ENCODE data around the gene TPM4.

Gene TPM4

DNA sequence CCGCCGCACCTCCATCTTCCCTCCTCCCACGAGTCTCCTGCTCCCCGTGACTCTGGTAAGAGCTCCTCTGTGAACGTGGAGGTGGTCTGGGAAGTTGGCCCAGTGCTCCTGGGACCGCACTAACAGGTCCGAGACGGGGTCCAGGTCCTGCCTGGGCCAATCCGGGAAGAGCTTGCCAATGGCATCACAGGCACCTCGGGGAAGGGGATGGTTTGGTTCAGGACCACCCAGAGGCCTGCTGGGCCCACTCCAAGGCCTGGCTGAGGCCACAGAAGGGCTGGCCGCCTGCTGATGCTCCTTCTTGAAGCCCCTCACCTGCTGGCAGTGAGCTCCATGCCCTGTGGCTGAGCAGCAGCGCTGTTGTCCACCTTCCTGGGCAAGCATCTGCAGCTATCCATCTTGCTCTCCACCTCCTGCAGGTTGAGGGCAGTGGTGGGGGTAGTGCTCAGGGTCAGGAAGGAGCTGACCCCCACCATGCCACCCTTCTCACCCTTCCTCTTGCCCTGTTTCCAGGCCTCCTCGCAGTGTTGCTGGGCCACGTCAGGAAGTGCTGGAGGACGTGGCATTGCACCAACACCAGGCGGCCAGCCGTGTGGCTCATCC, 41.2 kb upstream of the TPM4 start:
- Histone ChIP-seq H3K36me3 (ENCODE audit: control insufficient read depth, low read length) (no peaks in the 10 kb centered on the region), H3K4me2 (ENCODE audit: low read length) (no peak overlapping the region), H4K20me1 (ENCODE audit: control insufficient read depth, insufficient read depth, low read depth, low read length) (no peaks in the 10 kb centered on the region), H3K4me3 (ENCODE audit: low read length) (no peak overlapping the region), H3K9me2 (replicated peaks; ENCODE audit: control insufficient read depth, low read length) (no peaks in the 10 kb centered on the region), H3K9me3 (ENCODE audit: control insufficient read depth, insufficient read depth, low read length) (no peaks in the 10 kb centered on the region), H3K79me2 (ENCODE audit: control insufficient read depth, low read length) (no peaks in the 10 kb centered on the region), H3K27ac (ENCODE audit: low read depth, low read length) (no peak overlapping the region), H3K27me3 (ENCODE audit: control insufficient read depth, low read length) (no peaks in the 10 kb centered on the region), H3K4me1 (ENCODE audit: control insufficient read depth, low read length) (no peaks in the 10 kb centered on the region), H3F3A (ENCODE audit: control insufficient read depth, insufficient read depth) (no peaks in the 10 kb centered on the region)
- TF ChIP-seq CTCF (IDR thresholded peaks at IDR 0.05; ENCODE audit: low read depth, low read length, poor library complexity, severe bottlenecking) (no peak), EZH2phosphoT487 (IDR thresholded peaks at IDR 0.05; ENCODE audit: borderline replicate concordance, low read length) (no peak)

DNA sequence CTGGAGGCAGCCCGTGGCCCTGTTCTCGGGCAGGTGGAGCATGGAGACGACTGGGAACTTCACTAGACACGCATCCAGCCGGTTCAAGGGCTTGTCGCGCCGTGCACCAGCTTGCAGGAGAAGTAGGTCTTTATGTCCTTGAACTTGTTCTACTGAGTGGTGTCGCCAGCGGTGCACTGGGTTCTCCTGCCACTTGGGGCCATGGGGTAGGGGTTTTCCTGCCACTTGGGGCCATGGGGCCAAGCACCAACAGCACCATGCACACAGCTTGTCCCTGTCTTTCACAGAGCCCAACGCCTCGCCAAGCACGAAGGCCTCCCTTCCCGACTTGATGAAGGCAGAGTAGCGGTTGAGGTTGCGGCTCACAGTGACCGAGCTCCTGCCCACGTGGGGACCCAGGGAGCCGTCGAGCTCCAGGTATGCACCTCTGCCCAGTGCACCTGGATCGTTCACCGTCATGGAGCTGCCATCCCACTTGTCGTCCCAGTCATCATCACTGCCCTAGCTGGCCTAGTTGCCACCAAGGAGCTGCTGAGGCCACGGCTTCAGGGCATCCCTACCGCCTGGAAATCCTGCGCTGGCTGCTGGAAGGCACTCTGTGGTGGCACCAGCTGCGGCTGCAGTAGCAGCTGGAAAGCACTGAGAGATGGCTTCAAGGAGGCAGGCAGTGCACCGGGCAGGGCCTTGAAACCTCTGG, 40.5 kb upstream of the TPM4 start:
- Histone ChIP-seq H4K20me1 (ENCODE audit: control insufficient read depth, insufficient read depth, low read depth, low read length) (no peaks in the 10 kb centered on the region), H3K4me1 (ENCODE audit: control insufficient read depth, low read length) (peaks cover 6% of the 10 kb centered on the region), H3K27me3 (ENCODE audit: control insufficient read depth, low read length) (no peaks in the 10 kb centered on the region), H3K27ac (ENCODE audit: low read depth, low read length) (no peak overlapping the region), H3F3A (ENCODE audit: control insufficient read depth, insufficient read depth) (no peaks in the 10 kb centered on the region), H3K79me2 (ENCODE audit: control insufficient read depth, low read length) (no peaks in the 10 kb centered on the region), H3K36me3 (ENCODE audit: control insufficient read depth, low read length) (no peaks in the 10 kb centered on the region), H3K4me2 (ENCODE audit: low read length) (no peak overlapping the region), H3K9me2 (replicated peaks; ENCODE audit: control insufficient read depth, low read length) (no peaks in the 10 kb centered on the region), H3K4me3 (ENCODE audit: low read length) (no peak overlapping the region), H3K9me3 (ENCODE audit: control insufficient read depth, insufficient read depth, low read length) (no peaks in the 10 kb centered on the region)
- TF ChIP-seq CTCF (IDR thresholded peaks at IDR 0.05; ENCODE audit: low read depth, low read length, poor library complexity, severe bottlenecking): no peak
- no peak for TF ChIP-seq EZH2phosphoT487 (IDR thresholded peaks at IDR 0.05; ENCODE audit: borderline replicate concordance, low read length)

- H3F3A ChIP-seq (ENCODE audit: control insufficient read depth, insufficient read depth): no peaks in the 10 kb centered on the region
- TF ChIP-seq EZH2phosphoT487 (IDR thresholded peaks at IDR 0.05; ENCODE audit: borderline replicate concordance, low read length): no peak
- TF ChIP-seq CTCF (IDR thresholded peaks at IDR 0.05; ENCODE audit: low read depth, low read length, poor library complexity, severe bottlenecking): no peak
Observed at GRCh38 chr19:16036397-16036925, 39.8 kb upstream of the TPM4 start.

More at GRCh38 chr19:16036397-16036925, 39.8 kb upstream of the TPM4 start:
- H3K4me2 ChIP-seq (ENCODE audit: low read length): no peak overlapping the region
- no peaks in the 10 kb centered on the region for H3K36me3 ChIP-seq (ENCODE audit: control insufficient read depth, low read length)
- H3K4me1 ChIP-seq (ENCODE audit: control insufficient read depth, low read length): peaks cover 13% of the 10 kb centered on the region
- no peaks in the 10 kb centered on the region for H3K27me3 ChIP-seq (ENCODE audit: control insufficient read depth, low read length)
- H3K79me2 ChIP-seq (ENCODE audit: control insufficient read depth, low read length): no peaks in the 10 kb centered on the region
- no peak overlapping the region for H3K27ac ChIP-seq (ENCODE audit: low read depth, low read length)
- H3K9me2 ChIP-seq (replicated peaks; ENCODE audit: control insufficient read depth, low read length): no peaks in the 10 kb centered on the region
- H3K9me3 ChIP-seq (ENCODE audit: control insufficient read depth, insufficient read depth, low read length): no peaks in the 10 kb centered on the region
- H3K4me3 ChIP-seq (ENCODE audit: low read length): no peak overlapping the region
- no peaks in the 10 kb centered on the region for H4K20me1 ChIP-seq (ENCODE audit: control insufficient read depth, insufficient read depth, low read depth, low read length)
